ENCODE measurements around the gene RAB19.

Gene RAB19

GRCh38 chr7:140390034-140390433 lies 13.8 kb upstream of the RAB19 start:
- H3K4me2 ChIP-seq (ENCODE audit: low read length): no peak overlapping the region
- no peak overlapping the region for H4K12ac ChIP-seq (ENCODE audit: low read depth, low read length)
- no peaks in the 10 kb centered on the region for H3K27me3 ChIP-seq (ENCODE audit: insufficient read depth, low read length)
- H2AFZ ChIP-seq (ENCODE audit: insufficient read depth, low read length, poor library complexity): no peak overlapping the region
- no peaks in the 10 kb centered on the region for H3K9me3 ChIP-seq (ENCODE audit: insufficient read depth, low read depth, low read length)
- DNase-seq: no peak
- peaks cover 2 to 4% of the 10 kb centered on the region in 2 experiments for H3K36me3 ChIP-seq (ENCODE audit: control insufficient read depth in 1 of 2, insufficient read depth in 2 of 2, low read length in 2 of 2)
- peak overlapping the region; percentile 60 for H3K4ac ChIP-seq (ENCODE audit: low read depth, low read length)
- H3K79me2 ChIP-seq (ENCODE audit: control insufficient read depth, insufficient read depth, low read length, poor library complexity): peaks cover 5% of the 10 kb centered on the region
- H3K79me1 ChIP-seq (ENCODE audit: low read length): no peaks in the 10 kb centered on the region
- no peak overlapping the region for H2BK12ac ChIP-seq (ENCODE audit: low read length)
- H3K14ac ChIP-seq (ENCODE audit: low read length): no peak overlapping the region
- H2BK120ac ChIP-seq (ENCODE audit: insufficient read depth, low read length, poor library complexity): no peak overlapping the region
- H3K27ac ChIP-seq (ENCODE audit: low read depth, low read length): no peak overlapping the region
- H3K4me3 ChIP-seq (ENCODE audit: low read depth, low read length): no peak overlapping the region
- H2BK5ac ChIP-seq (ENCODE audit: low read depth, low read length, poor library complexity): no peak overlapping the region
- WGBS (ENCODE audit: extremely low coverage, insufficient coverage, insufficient read length): no CpG with 5 or more reads among the region's 4 CpGs
- no peak overlapping the region for H3K9ac ChIP-seq (ENCODE audit: low read length)
- no peak overlapping the region for H3K23ac ChIP-seq (ENCODE audit: low read length)
- H3K4me1 ChIP-seq (ENCODE audit: control insufficient read depth in 1 of 2, insufficient read depth in 2 of 2, low read length in 2 of 2): peaks cover 6 to 17% of the 10 kb centered on the region in 2 experiments
- H3K18ac ChIP-seq (ENCODE audit: low read length): no peak overlapping the region
- H4K91ac ChIP-seq (ENCODE audit: low read depth, low read length): no peak overlapping the region
- no peak overlapping the region for H4K8ac ChIP-seq (ENCODE audit: low read depth, low read length)
- no peak overlapping the region for H2AK5ac ChIP-seq (ENCODE audit: low read length)

GRCh38 chr7:140390466-140391190 lies 13.2 kb upstream of the RAB19 start:
- no peak overlapping the region for H2BK5ac ChIP-seq (ENCODE audit: low read depth, low read length, poor library complexity)
- no peaks in the 10 kb centered on the region for H3K79me1 ChIP-seq (ENCODE audit: low read length)
- no peak overlapping the region for H2AFZ ChIP-seq (ENCODE audit: insufficient read depth, low read length, poor library complexity)
- WGBS (ENCODE audit: extremely low coverage, insufficient coverage, insufficient read length): 100% methylated on average over 1 of the region's 8 CpGs
- no peak overlapping the region for H2BK12ac ChIP-seq (ENCODE audit: low read length)
- no peak overlapping the region for H3K27ac ChIP-seq (ENCODE audit: low read depth, low read length)
- H3K79me2 ChIP-seq (ENCODE audit: control insufficient read depth, insufficient read depth, low read length, poor library complexity): peaks cover 5% of the 10 kb centered on the region
- H4K8ac ChIP-seq (ENCODE audit: low read depth, low read length): no peak overlapping the region
- H3K9ac ChIP-seq (ENCODE audit: low read length): no peak overlapping the region
- no peak overlapping the region for H3K14ac ChIP-seq (ENCODE audit: low read length)
- H3K18ac ChIP-seq (ENCODE audit: low read length): no peak overlapping the region
- no peak overlapping the region for H3K23ac ChIP-seq (ENCODE audit: low read length)
- H3K9me3 ChIP-seq (ENCODE audit: insufficient read depth, low read depth, low read length): no peaks in the 10 kb centered on the region
- H3K27me3 ChIP-seq (ENCODE audit: insufficient read depth, low read length): no peaks in the 10 kb centered on the region
- no peak overlapping the region for H3K4me2 ChIP-seq (ENCODE audit: low read length)
- H4K12ac ChIP-seq (ENCODE audit: low read depth, low read length): no peak overlapping the region
- peaks cover 2 to 4% of the 10 kb centered on the region in 2 experiments for H3K36me3 ChIP-seq (ENCODE audit: control insufficient read depth in 1 of 2, insufficient read depth in 2 of 2, low read length in 2 of 2)
- peaks cover 6 to 17% of the 10 kb centered on the region in 2 experiments for H3K4me1 ChIP-seq (ENCODE audit: control insufficient read depth in 1 of 2, insufficient read depth in 2 of 2, low read length in 2 of 2)
- H4K91ac ChIP-seq (ENCODE audit: low read depth, low read length): no peak overlapping the region
- no peak for DNase-seq
- H3K4me3 ChIP-seq (ENCODE audit: low read depth, low read length): no peak overlapping the region
- no peak overlapping the region for H2AK5ac ChIP-seq (ENCODE audit: low read length)
- no peak overlapping the region for H2BK120ac ChIP-seq (ENCODE audit: insufficient read depth, low read length, poor library complexity)
- H3K4ac ChIP-seq (ENCODE audit: low read depth, low read length): peak overlapping the region; percentile 75

GRCh38 chr7:140391634-140392033 lies 12.2 kb upstream of the RAB19 start:
- Histone ChIP-seq H3K27me3 (ENCODE audit: insufficient read depth, low read length) (no peaks in the 10 kb centered on the region), H3K4ac (ENCODE audit: low read depth, low read length) (no peak overlapping the region), H4K8ac (ENCODE audit: low read depth, low read length) (no peak overlapping the region), H2BK12ac (ENCODE audit: low read length) (no peak overlapping the region), H2AFZ (ENCODE audit: insufficient read depth, low read length, poor library complexity) (no peak overlapping the region), H2BK120ac (ENCODE audit: insufficient read depth, low read length, poor library complexity) (no peak overlapping the region), H2BK5ac (ENCODE audit: low read depth, low read length, poor library complexity) (no peak overlapping the region), H3K9ac (ENCODE audit: low read length) (no peak overlapping the region), H3K14ac (ENCODE audit: low read length) (no peak overlapping the region), H3K79me2 (ENCODE audit: control insufficient read depth, insufficient read depth, low read length, poor library complexity) (peaks cover 5% of the 10 kb centered on the region), H3K23ac (ENCODE audit: low read length) (no peak overlapping the region), H4K12ac (ENCODE audit: low read depth, low read length) (no peak overlapping the region), H3K4me2 (ENCODE audit: low read length) (no peak overlapping the region), H3K27ac (ENCODE audit: low read depth, low read length) (no peak overlapping the region), H4K91ac (ENCODE audit: low read depth, low read length) (no peak overlapping the region), H3K4me3 (ENCODE audit: low read depth, low read length) (no peak overlapping the region), H3K79me1 (ENCODE audit: low read length) (no peaks in the 10 kb centered on the region), H3K9me3 (ENCODE audit: insufficient read depth, low read depth, low read length) (no peaks in the 10 kb centered on the region), H3K18ac (ENCODE audit: low read length) (no peak overlapping the region), H3K4me1 (ENCODE audit: control insufficient read depth in 1 of 2, insufficient read depth in 2 of 2, low read length in 2 of 2) (peaks cover 6 to 17% of the 10 kb centered on the region in 2 experiments), H2AK5ac (ENCODE audit: low read length) (no peak overlapping the region), H3K36me3 (ENCODE audit: control insufficient read depth in 1 of 2, insufficient read depth in 2 of 2, low read length in 2 of 2) (peaks cover 0 to 4% of the 10 kb centered on the region in 2 experiments)
- no CpG with 5 or more reads among the region's 1 CpG for WGBS (ENCODE audit: extremely low coverage, insufficient coverage, insufficient read length)
- no peak for DNase-seq

- peaks cover 5% of the 10 kb centered on the region for H3K79me1 ChIP-seq (ENCODE audit: low read length)
Measured at GRCh38 chr7:140393756-140394306, 10.0 kb upstream of the RAB19 start.

More at GRCh38 chr7:140393756-140394306, 10.0 kb upstream of the RAB19 start:
- no peak for DNase-seq
- Histone ChIP-seq H3K14ac (ENCODE audit: low read length) (no peak overlapping the region), H3K4me2 (ENCODE audit: low read length) (no peak overlapping the region), H3K27me3 (ENCODE audit: insufficient read depth, low read length) (no peaks in the 10 kb centered on the region), H3K79me2 (ENCODE audit: control insufficient read depth, insufficient read depth, low read length, poor library complexity) (peaks cover 11% of the 10 kb centered on the region), H3K18ac (ENCODE audit: low read length) (no peak overlapping the region), H3K36me3 (ENCODE audit: control insufficient read depth in 1 of 2, insufficient read depth in 2 of 2, low read length in 2 of 2) (peaks cover 0 to 4% of the 10 kb centered on the region in 2 experiments), H3K4me1 (ENCODE audit: control insufficient read depth in 1 of 2, insufficient read depth in 2 of 2, low read length in 2 of 2) (peaks cover 10 to 21% of the 10 kb centered on the region in 2 experiments), H2AFZ (ENCODE audit: insufficient read depth, low read length, poor library complexity) (no peak overlapping the region), H4K91ac (ENCODE audit: low read depth, low read length) (no peak overlapping the region), H3K9ac (ENCODE audit: low read length) (no peak overlapping the region), H3K27ac (ENCODE audit: low read depth, low read length) (no peak overlapping the region), H2BK5ac (ENCODE audit: low read depth, low read length, poor library complexity) (no peak overlapping the region), H3K4me3 (ENCODE audit: low read depth, low read length) (no peak overlapping the region), H4K12ac (ENCODE audit: low read depth, low read length) (no peak overlapping the region), H2AK5ac (ENCODE audit: low read length) (no peak overlapping the region), H2BK120ac (ENCODE audit: insufficient read depth, low read length, poor library complexity) (no peak overlapping the region), H3K4ac (ENCODE audit: low read depth, low read length) (peak overlapping the region; percentile 74), H4K8ac (ENCODE audit: low read depth, low read length) (no peak overlapping the region), H3K9me3 (ENCODE audit: insufficient read depth, low read depth, low read length) (no peaks in the 10 kb centered on the region), H3K23ac (ENCODE audit: low read length) (no peak overlapping the region), H2BK12ac (ENCODE audit: low read length) (no peak overlapping the region)
- WGBS (ENCODE audit: extremely low coverage, insufficient coverage, insufficient read length): no CpG with 5 or more reads among the region's 12 CpGs
